ENCODE results near the gene KIDINS220. TPM values are rescaled to one million over a fixed set of nuclear protein-coding genes. Genes with fewer than 3 reads are reported as not detected.
"Not testable (repeated sequence)": the region's sequence is repeated elsewhere in the genome, so short reads cannot be mapped to it uniquely, and the experiment has no call there.

KIDINS220 gene
- total and polyA plus RNA-seq, 2 of the 13 experiments (the other 11 are each of a cell fraction or from before 2014, with no cell fraction given), result 25.2 to 32.3 TPM

- H3K4me1 ChIP-seq (ENCODE audit: insufficient read depth, low read length), result no peaks in the 10 kb centered on the region
- H3K27ac ChIP-seq (ENCODE audit: extremely low read length, insufficient read depth, low read length), result no peak overlapping the region
- intact Hi-C loops (cut with micrococcal nuclease; ENCODE audit: unreplicated experiment) (no loop called here), in situ Hi-C loops (cut with HindIII; ENCODE audit: extremely low pct_ligation_motif_present, low pct_unique_long_range_greater_than_20kb) (no loop called here)
- H4K20me1 ChIP-seq (ENCODE audit: insufficient read depth, low read length), result no peaks in the 10 kb centered on the region
- FAIRE-seq (no peak), DNase-seq (ENCODE audit: low spot score) (no peak), ATAC-seq (no peak)
- no peak overlapping the region for H2AFZ ChIP-seq (ENCODE audit: low read length)
- H3K4me2 ChIP-seq (ENCODE audit: low read depth, low read length), result no peak overlapping the region
- ChIA-PET POLR2A (no interaction called here), CTCF (ENCODE audit: low intra/inter-chr PET ratio, low total read pairs) (no interaction called here)
- no peak overlapping the region for H3K9ac ChIP-seq (ENCODE audit: insufficient read depth, low read depth, low read length)
- H3K27me3 ChIP-seq (ENCODE audit: control insufficient read depth in 1 of 2, insufficient read depth in 2 of 2, low read length in 2 of 2), result no peaks in the 10 kb centered on the region
- TSS peak; percentile 24 for BruUV-seq (replicated peaks)
- WGBS (ENCODE audit: low lambda C conversion rate), result 94% methylated on average over 9 of the region's 9 CpGs
- peaks cover 15 to 47% of the 10 kb centered on the region in 2 experiments for H3K36me3 ChIP-seq (replicated peaks in 1 of 2; ENCODE audit: control insufficient read depth in 1 of 2, insufficient read depth in 2 of 2, low read length in 2 of 2)
- TF ChIP-seq, protein P1, sequence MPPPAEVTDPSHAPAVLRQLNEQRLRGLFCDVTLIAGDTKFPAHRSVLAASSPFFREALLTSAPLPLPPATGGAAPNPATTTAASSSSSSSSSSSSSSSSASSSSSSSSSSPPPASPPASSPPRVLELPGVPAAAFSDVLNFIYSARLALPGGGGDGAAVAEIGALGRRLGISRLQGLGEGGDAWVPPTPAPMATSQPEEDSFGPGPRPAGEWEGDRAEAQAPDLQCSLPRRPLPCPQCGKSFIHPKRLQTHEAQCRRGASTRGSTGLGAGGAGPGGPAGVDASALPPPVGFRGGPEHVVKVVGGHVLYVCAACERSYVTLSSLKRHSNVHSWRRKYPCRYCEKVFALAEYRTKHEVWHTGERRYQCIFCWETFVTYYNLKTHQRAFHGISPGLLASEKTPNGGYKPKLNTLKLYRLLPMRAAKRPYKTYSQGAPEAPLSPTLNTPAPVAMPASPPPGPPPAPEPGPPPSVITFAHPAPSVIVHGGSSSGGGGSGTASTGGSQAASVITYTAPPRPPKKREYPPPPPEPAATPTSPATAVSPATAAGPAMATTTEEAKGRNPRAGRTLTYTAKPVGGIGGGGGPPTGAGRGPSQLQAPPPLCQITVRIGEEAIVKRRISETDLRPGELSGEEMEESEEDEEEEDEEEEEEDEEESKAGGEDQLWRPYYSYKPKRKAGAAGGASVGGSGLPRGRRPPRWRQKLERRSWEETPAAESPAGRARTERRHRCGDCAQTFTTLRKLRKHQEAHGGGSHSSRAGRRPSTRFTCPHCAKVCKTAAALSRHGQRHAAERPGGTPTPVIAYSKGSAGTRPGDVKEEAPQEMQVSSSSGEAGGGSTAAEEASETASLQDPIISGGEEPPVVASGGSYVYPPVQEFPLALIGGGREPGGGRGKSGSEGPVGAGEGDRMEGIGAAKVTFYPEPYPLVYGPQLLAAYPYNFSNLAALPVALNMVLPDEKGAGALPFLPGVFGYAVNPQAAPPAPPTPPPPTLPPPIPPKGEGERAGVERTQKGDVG (CRISPR knock-in tag; IDR thresholded peaks at IDR 0.05; ENCODE audit: borderline replicate concordance), result no peak
- no peak for TF ChIP-seq ZNF383 (CRISPR knock-in tag; IDR thresholded peaks at IDR 0.05; ENCODE audit: borderline replicate concordance)
- no peak for TF ChIP-seq MYC (CRISPR knock-in tag; IDR thresholded peaks at IDR 0.05; ENCODE audit: borderline replicate concordance)
- no peak for TF ChIP-seq POGZ (CRISPR knock-in tag; IDR thresholded peaks at IDR 0.05)
- H3K9me3 ChIP-seq (ENCODE audit: low read length), result no peaks in the 10 kb centered on the region
- no peaks in the 10 kb centered on the region for H3K79me2 ChIP-seq (ENCODE audit: insufficient read depth, low read length)
- no peak overlapping the region for H3K4me3 ChIP-seq (replicated peaks in 1 of 3; ENCODE audit: insufficient read depth in 1 of 3, low read depth in 2 of 3, low read length in 3 of 3)
These were observed 107.5 kb downstream of the KIDINS220 start for GRCh38 chr2:8729939-8730338.

DNA sequence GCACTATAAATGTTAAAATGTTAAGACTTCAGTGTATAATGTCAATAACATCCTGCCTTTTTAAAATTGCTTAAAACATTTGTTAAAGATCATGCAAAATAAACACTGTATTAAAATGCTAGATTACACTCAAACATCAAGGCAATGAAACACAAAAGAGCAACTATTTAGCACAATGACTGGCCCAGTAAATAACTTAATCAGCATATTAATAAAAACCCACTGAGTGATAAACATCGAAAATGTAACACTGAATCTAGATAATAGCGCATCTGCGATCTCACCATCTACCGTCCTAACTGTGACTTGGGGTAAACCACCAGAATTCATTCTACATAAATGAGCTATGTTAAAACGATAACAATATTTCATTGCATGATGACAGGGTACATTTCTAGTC is 108.3 kb downstream of the KIDINS220 start:
- H3K4me2 ChIP-seq (ENCODE audit: low read depth, low read length); H4K20me1 ChIP-seq (ENCODE audit: insufficient read depth, low read length); ATAC-seq; H3K27me3 ChIP-seq (ENCODE audit: control insufficient read depth in 1 of 2, insufficient read depth in 2 of 2, low read length in 2 of 2); BruUV-seq (replicated peaks); CTCF ChIA-PET (ENCODE audit: low intra/inter-chr PET ratio, low total read pairs); H3K79me2 ChIP-seq (ENCODE audit: insufficient read depth, low read length); H2AFZ ChIP-seq (ENCODE audit: low read length); H3K9ac ChIP-seq (ENCODE audit: insufficient read depth, low read depth, low read length); intact Hi-C loops (cut with micrococcal nuclease; ENCODE audit: unreplicated experiment); POLR2A ChIA-PET; H3K4me1 ChIP-seq (ENCODE audit: insufficient read depth, low read length); H3K4me3 ChIP-seq (replicated peaks in 1 of 3; ENCODE audit: insufficient read depth in 1 of 3, low read depth in 2 of 3, low read length in 3 of 3); in situ Hi-C loops (cut with HindIII; ENCODE audit: extremely low pct_ligation_motif_present, low pct_unique_long_range_greater_than_20kb); DNase-seq (ENCODE audit: low spot score); H3K9me3 ChIP-seq (ENCODE audit: low read length); H3K27ac ChIP-seq (ENCODE audit: extremely low read length, insufficient read depth, low read length): not testable (repeated sequence)
- peaks cover 13 to 44% of the 10 kb centered on the region in 2 experiments for H3K36me3 ChIP-seq (replicated peaks in 1 of 2; ENCODE audit: control insufficient read depth in 1 of 2, insufficient read depth in 2 of 2, low read length in 2 of 2)
- WGBS (ENCODE audit: low lambda C conversion rate), result 89% methylated on average over 5 of the region's 5 CpGs
- FAIRE-seq, result peak; percentile 21
- peak in 1 of 2 experiments; percentile 47; a peak in 2 of 4 replicates for TF ChIP-seq MAFK (conservative IDR thresholded peaks at IDR 0.05 in 1 of 2, IDR thresholded peaks at IDR 0.05 in 1 of 2; ENCODE audit: low read length in 2 of 2)
- TF ChIP-seq MAFF (IDR thresholded peaks at IDR 0.05; ENCODE audit: low read depth, low read length), result peak; percentile 40; the same call in 1 of the 2 replicates

Measured in HepG2 (cell line).